K562 (cell line): ENCODE measurements around the gene CEP192. TPM values are rescaled to one million over a fixed set of nuclear protein-coding genes. Genes with fewer than 3 reads are reported as not detected.
A peak's percentile ranks its signal among the peaks of the same experiment; 100 is the strongest.

Experiments
- ARID2 ChIP-seq: fragments of 450-650 bp; IDR thresholded peaks from 2 replicates; pipeline ENCODE4 v1.6.1; 2017; ENCODE audit warnings: antibody characterized with exemption, mild to moderate bottlenecking
- MAFK ChIP-seq: IDR thresholded peaks from 2 replicates; pipeline ENCODE4 v1.6.1; 2011; ENCODE audit warnings: low read length, improper control_type of control experiment
- NFIC ChIP-seq: fragments of 450-650 bp; IDR thresholded peaks from 2 replicates; pipeline ENCODE4 v1.6.1; 2017; ENCODE audit warnings: mild to moderate bottlenecking, inconsistent platforms
- RBM17 ChIP-seq: fragments of 200-400 bp; formaldehyde crosslinking; IDR thresholded peaks from 2 replicates; pipeline ENCODE4 v1.6.1; 2017; ENCODE audit warnings: low read depth, mild to moderate bottlenecking, low read length, borderline replicate concordance
- RNF2 ChIP-seq: sonication (generic); IDR thresholded peaks from 2 replicates; pipeline ENCODE4 v1.6.1; 2016
- ZNF589 ChIP-seq: fragments of 200-800 bp; sonication (Bioruptor generic); IDR thresholded peaks from 2 replicates; pipeline ENCODE4 v1.6.1; 2016; ENCODE audit warnings: low read depth, missing genetic modification characterization, missing compliant biosample characterization
- polyA plus RNA-seq, 8 experiments: library from polyadenylated mRNA; depleted of rRNA in 4 of 8; stranded (reverse) in 5 of 8; unstranded in 3 of 8; fragments of >200 nt; fragmentation: Nextera tagmentation in 2 of 8; fragmentation: Illumina TruSeq in 1 of 8; extraction: Ambion mirVana in 2 of 8; extraction: Trizol in 1 of 8; gene quantifications; 2 replicates each; pipeline versions ENCODE4 v1.2.1 to v1.2.3, GENCODE V29; 2011 to 2014; ENCODE audit warnings: inconsistent platforms in 1 of 8, missing spikeins in 1 of 8
- total RNA-seq, 7 experiments: library from RNA; depleted of rRNA in 6 of 7; stranded (reverse); fragments of >200 nt in 6 of 7; fragmentation: Illumina TruSeq in 2 of 7; extraction: Trizol in 2 of 7; gene quantifications; 2 replicates each; pipeline versions ENCODE4 v1.2.1 to v1.2.3, GENCODE V29; 2011 to 2021; ENCODE audit warnings: low replicate concordance in 1 of 7
- TF ChIP-seq, protein P1 (sequence below), 2 experiments: fragments of 450-650 bp; formaldehyde crosslinking in 1 of 2; IDR thresholded peaks; 2 replicates each; pipeline versions ENCODE4 v1.4.0 to v1.6.1; 2014 to 2020; ENCODE audit warnings: mild to moderate bottlenecking in 2 of 2, borderline replicate concordance in 1 of 2, low read depth in 1 of 2

Gene CEP192
- total and polyA plus RNA-seq, 9 of the 15 experiments (the other 6 are each of a cell fraction or from before 2014, with no cell fraction given) = 14.4 to 54.4 (median 35.8) TPM

DNA sequence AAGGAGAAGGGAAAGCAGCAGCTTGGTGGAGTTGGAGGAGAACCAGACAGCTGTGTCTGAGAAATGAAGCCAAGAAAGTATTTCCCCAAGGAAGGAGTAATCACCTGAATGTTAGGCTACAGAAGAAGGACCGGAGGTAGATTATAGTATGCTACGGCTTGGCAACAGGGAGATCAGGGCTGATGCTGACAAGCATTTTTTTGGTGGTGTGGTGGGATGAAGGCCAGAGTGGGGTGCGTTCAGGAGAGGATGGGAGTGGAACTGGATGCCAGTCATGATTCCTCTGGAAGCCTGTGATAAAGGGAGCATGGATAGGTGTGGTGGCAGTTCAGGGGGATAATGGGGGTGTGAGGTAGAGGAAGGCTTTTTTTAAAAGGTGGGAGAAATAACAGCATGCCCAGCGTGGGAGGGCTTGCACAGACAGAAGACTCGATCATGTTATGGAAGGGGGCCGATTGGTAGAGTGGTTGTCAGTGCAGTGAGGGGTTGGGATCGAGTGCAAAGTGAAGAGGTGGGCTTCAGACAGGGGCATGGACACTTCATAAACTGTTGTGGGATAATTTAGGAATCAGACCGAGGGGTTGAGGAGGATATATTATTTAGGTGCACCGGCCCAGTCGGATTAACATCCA, 5.6 kb downstream of the CEP192 start (continued):
- TF ChIP-seq MAFK = no peak
- TF ChIP-seq, protein P1, sequence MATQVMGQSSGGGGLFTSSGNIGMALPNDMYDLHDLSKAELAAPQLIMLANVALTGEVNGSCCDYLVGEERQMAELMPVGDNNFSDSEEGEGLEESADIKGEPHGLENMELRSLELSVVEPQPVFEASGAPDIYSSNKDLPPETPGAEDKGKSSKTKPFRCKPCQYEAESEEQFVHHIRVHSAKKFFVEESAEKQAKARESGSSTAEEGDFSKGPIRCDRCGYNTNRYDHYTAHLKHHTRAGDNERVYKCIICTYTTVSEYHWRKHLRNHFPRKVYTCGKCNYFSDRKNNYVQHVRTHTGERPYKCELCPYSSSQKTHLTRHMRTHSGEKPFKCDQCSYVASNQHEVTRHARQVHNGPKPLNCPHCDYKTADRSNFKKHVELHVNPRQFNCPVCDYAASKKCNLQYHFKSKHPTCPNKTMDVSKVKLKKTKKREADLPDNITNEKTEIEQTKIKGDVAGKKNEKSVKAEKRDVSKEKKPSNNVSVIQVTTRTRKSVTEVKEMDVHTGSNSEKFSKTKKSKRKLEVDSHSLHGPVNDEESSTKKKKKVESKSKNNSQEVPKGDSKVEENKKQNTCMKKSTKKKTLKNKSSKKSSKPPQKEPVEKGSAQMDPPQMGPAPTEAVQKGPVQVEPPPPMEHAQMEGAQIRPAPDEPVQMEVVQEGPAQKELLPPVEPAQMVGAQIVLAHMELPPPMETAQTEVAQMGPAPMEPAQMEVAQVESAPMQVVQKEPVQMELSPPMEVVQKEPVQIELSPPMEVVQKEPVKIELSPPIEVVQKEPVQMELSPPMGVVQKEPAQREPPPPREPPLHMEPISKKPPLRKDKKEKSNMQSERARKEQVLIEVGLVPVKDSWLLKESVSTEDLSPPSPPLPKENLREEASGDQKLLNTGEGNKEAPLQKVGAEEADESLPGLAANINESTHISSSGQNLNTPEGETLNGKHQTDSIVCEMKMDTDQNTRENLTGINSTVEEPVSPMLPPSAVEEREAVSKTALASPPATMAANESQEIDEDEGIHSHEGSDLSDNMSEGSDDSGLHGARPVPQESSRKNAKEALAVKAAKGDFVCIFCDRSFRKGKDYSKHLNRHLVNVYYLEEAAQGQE (IDR thresholded peaks at IDR 0.05; ENCODE audit: borderline replicate concordance) = no peak
- TF ChIP-seq, protein P1 (CRISPR knock-in tag; IDR thresholded peaks at IDR 0.05; ENCODE audit: low read depth) = no peak
- peak; percentile 24; the same call in 1 of the 2 replicates for TF ChIP-seq NFIC
- TF ChIP-seq RBM17 = no peak
- no peak for TF ChIP-seq ZNF589 (CRISPR knock-in tag)
- TF ChIP-seq RNF2 = no peak
- TF ChIP-seq ARID2 = 0 out of 2 replicates have a peak, but pooled peaks have one; percentile 8
